Thyroid gland (tissue), 4 donors: ENCODE data around the gene ADARB2.

Experiments used
- CTCF ChIP-seq, 6 experiments: fragments of 200-600 bp in 3 of 6; fragments of 450-650 bp in 3 of 6; sonication (generic) in 3 of 6; IDR thresholded peaks; one replicate each; pipeline ENCODE4 v1.5.1; 2016 to 2019; ENCODE audit warnings: antibody characterized with exemption in 6 of 6, mild to moderate bottlenecking in 2 of 6, inconsistent platforms in 1 of 6, moderate library complexity in 1 of 6
- POLR2A ChIP-seq, 2 donors: fragments of 450-650 bp; IDR thresholded peaks; one replicate each; pipeline ENCODE4 v1.6.1; 2017; ENCODE audit warnings: antibody characterized with exemption in 2 of 2, mild to moderate bottlenecking in 2 of 2, moderate library complexity in 1 of 2

GRCh38 chr10:1634239-1634638 lies 103.1 kb downstream of the ADARB2 start:
- no peak for TF ChIP-seq POLR2A (IDR thresholded peaks at IDR 0.05)
- TF ChIP-seq CTCF (IDR thresholded peaks at IDR 0.05) = no peak
